Measurements from ENCODE around the gene STAT5A.
A peak's percentile ranks its signal among the peaks of the same experiment; 100 is the strongest.
"Not testable (repeated sequence)": the region's sequence is repeated elsewhere in the genome, so short reads cannot be mapped to it uniquely, and the experiment has no call there.

Gene STAT5A

GRCh38 chr17:42347198-42347597 lies 58.9 kb downstream of the STAT5A start:
- no peak for TF ChIP-seq CTCF (conservative IDR thresholded peaks at IDR 0.05; ENCODE audit: low read depth)
- H3K27ac ChIP-seq: peak overlapping the region; percentile 65
- DNase-seq (ENCODE audit: low spot score): peak; percentile 79
- POLR2A ChIA-PET (ENCODE audit: low non-redundant PET): no interaction called here
- CTCF ChIA-PET: interaction anchor here (0.5 kb wide), 1 partner anchor 416 kb away, joined by 4 read pairs; no protein-coding TSS in a partner anchor

GRCh38 chr17:42347606-42348005 lies 59.3 kb downstream of the STAT5A start:
- no peak for TF ChIP-seq CTCF (conservative IDR thresholded peaks at IDR 0.05; ENCODE audit: low read depth)
- no peak for DNase-seq (ENCODE audit: low spot score)
- peak overlapping the region; percentile 65 for H3K27ac ChIP-seq
- CTCF ChIA-PET: interaction anchor here (0.5 kb wide), 1 partner anchor 416 kb away, joined by 4 read pairs; no protein-coding TSS in a partner anchor
- POLR2A ChIA-PET (ENCODE audit: low non-redundant PET): no interaction called here

- no peak for TF ChIP-seq CTCF (conservative IDR thresholded peaks at IDR 0.05; ENCODE audit: low read depth)
- ChIA-PET CTCF (no interaction called here), POLR2A (ENCODE audit: low non-redundant PET) (no interaction called here)
- no peak overlapping the region for H3K27ac ChIP-seq
- no peak for DNase-seq (ENCODE audit: low spot score)
Observed at GRCh38 chr17:42348104-42348503, 59.8 kb downstream of the STAT5A start.

GRCh38 chr17:42354956-42355843 lies 66.9 kb downstream of the STAT5A start:
- no peak overlapping the region for H3K27ac ChIP-seq
- no peak for DNase-seq (ENCODE audit: low spot score)
- CTCF ChIA-PET: interaction anchor here (1.6 kb wide), 1 partner anchor 51 kb away, joined by 3 read pairs; no protein-coding TSS in a partner anchor
- no peak for TF ChIP-seq CTCF (conservative IDR thresholded peaks at IDR 0.05; ENCODE audit: low read depth)
- POLR2A ChIA-PET (ENCODE audit: low non-redundant PET): no interaction called here

- no peak overlapping the region for H3K27ac ChIP-seq
- no peak for TF ChIP-seq CTCF (conservative IDR thresholded peaks at IDR 0.05; ENCODE audit: low read depth)
- ChIA-PET CTCF (no interaction called here), POLR2A (ENCODE audit: low non-redundant PET) (no interaction called here)
- no peak for DNase-seq (ENCODE audit: low spot score)
Observed at GRCh38 chr17:42358434-42358833, 70.1 kb downstream of the STAT5A start.

GRCh38 chr17:42359133-42359532 lies 70.8 kb downstream of the STAT5A start:
- no peak overlapping the region for H3K27ac ChIP-seq
- no peak for DNase-seq (ENCODE audit: low spot score)
- ChIA-PET POLR2A (ENCODE audit: low non-redundant PET) (no interaction called here), CTCF (no interaction called here)
- no peak for TF ChIP-seq CTCF (conservative IDR thresholded peaks at IDR 0.05; ENCODE audit: low read depth)

GRCh38 chr17:42360388-42360787 lies 72.1 kb downstream of the STAT5A start:
- POLR2A ChIA-PET (ENCODE audit: low non-redundant PET); DNase-seq (ENCODE audit: low spot score); H3K27ac ChIP-seq; CTCF ChIA-PET: not testable (repeated sequence)

Data from RWPE1 (cell line).